ENCODE data around the gene RBPMS2.

RBPMS2 gene

DNA sequence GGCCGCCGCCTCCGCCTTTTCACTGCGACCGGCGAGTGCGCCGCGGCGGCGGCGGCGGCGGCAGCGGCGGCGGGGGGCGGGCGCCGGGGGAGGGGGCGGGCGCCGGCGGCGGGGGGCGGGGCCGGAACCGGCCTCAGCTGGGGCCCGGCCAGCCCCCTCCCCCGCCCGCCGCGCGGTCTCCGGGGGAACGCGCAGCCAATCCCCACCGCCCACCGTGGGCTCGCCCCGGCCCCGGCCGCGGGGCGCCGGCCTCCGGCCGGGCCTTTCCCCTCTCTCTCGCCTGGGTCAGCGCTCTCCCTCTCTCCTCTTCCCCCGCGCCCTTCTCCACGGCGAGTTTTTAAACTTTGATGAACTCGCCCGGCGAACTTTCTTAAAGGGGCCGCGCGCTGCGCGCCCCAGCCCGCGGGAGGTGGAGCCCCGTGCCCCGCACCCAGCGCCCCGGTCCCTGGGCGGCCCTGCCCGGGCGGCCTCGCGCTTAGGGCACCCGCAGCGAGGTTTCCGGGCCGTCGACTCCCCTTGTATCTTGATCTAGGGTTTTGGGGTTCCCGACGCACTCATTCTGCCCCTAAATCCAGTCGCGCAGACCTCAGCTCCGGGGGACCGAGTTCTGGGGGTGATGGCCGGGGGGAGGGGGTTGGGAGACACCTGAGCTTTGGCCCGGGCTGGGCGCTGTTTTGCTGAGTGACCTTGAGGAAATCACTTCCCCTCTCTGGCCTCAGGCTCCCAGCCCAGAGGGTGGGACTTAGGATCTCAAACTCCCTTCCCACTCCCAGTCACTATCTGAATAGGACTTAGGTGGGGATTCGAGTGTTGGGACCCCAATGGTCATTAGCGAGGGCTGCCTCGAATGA is at the start of gene RBPMS2:
Gene RBPMS2, minus strand, starts transcription at position 39 of the 851 bp plus-strand sequence. CDS start 270 bp downstream, outside the sequence.
- TF ChIP-seq GATA2 (IDR thresholded peaks at IDR 0.05; ENCODE audit: low read depth, low read length) (no peak), GATA3 (IDR thresholded peaks at IDR 0.05; ENCODE audit: low read depth, low read length) (no peak)

DNA sequence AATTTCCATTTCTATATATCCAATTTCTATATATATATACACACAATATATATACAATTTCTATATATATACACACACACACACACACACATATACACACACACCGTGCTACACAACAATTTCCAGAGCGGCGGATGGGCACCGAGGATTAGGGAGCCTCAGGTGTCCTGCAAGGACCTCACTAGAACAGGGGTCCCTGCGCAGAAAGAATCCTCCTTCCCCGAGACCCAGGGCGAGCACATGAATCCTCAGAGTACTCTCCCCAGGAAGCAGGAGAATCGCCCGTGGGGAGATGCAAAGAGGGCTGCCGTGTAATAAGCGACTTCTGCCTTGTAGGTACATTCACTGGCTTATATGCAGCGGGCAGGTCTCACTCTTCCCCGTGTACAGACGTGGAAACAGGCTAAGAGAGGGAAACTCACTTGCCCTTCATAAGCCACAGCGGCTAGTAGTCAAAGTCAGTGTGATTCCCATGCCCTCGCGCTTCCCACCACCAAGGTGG is 49.6 kb upstream of the RBPMS2 start:
- TF ChIP-seq GATA3 (IDR thresholded peaks at IDR 0.05; ENCODE audit: low read depth, low read length) (no peak), GATA2 (IDR thresholded peaks at IDR 0.05; ENCODE audit: low read depth, low read length) (no peak)

DNA sequence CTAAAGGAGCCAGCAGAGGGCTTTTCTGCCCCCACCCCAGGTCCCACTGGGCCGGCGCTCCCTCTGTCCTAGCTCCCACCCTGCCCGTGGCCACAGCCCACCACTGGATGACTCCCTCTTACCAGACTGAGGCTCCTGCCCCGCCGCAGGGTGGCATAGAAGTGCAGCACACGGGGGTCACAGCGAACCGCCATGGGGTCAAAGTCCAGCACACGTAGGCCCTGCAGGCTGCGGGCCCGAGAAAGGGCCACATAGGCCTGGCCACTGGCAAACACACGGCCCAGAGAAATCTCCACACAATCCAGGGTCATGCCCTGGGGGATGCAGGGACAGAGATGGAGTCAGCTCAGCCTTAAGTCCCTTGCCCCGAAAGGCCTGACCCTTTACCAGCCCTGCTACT is 41.1 kb upstream of the RBPMS2 start:
- TF ChIP-seq GATA3 (IDR thresholded peaks at IDR 0.05; ENCODE audit: low read depth, low read length), result no peak
- TF ChIP-seq GATA2 (IDR thresholded peaks at IDR 0.05; ENCODE audit: low read depth, low read length), result no peak

- TF ChIP-seq GATA3 (IDR thresholded peaks at IDR 0.05; ENCODE audit: low read depth, low read length) (no peak), GATA2 (IDR thresholded peaks at IDR 0.05; ENCODE audit: low read depth, low read length) (0 out of 2 replicates have a peak, but pooled peaks have one; percentile 17)
These were observed 37.7 kb upstream of the RBPMS2 start for GRCh38 chr15:64813075-64813474.

DNA sequence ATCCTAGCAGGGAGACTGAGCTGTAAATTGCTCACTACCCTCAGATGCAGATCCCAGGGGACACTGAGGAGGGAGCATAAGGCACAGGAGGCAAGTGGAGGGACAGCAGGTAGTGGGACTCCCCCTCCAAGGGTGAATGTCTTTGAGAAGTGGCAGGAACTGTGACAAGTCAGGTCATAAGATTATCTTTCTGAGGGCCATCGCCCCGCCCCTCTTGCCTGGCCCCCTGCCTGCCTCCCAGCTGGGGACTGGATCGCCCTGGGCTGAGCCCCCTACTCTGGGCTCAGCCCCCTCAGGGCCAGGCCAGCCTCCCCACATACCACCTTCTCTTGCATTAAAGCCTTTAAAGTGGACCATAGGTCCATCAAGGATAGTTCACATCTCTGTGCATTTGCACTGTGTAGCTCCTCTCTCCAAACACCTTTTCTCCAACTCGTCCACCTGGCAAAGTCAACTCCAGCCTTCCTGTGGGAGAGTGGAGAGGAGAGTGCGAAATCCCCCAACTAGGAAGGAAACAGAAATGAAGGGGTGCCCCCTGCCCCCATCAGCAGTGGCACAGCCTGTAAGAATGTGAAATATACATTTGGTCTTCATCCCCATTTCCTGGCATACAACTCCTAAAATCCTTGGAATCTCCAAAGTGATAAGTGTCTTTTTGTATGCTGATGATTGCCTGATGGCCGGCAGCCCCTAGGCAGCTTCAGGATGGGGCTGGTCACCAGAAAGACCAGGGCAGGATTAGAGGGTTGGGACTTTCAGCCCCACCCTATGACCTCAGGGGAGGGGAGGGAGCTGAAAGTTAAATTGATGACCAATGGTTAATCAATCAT is 35.3 kb upstream of the RBPMS2 start:
- TF ChIP-seq GATA3 (IDR thresholded peaks at IDR 0.05; ENCODE audit: low read depth, low read length), result no peak
- TF ChIP-seq GATA2 (IDR thresholded peaks at IDR 0.05; ENCODE audit: low read depth, low read length), result no peak

- TF ChIP-seq GATA2 (IDR thresholded peaks at IDR 0.05; ENCODE audit: low read depth, low read length) (no peak), GATA3 (IDR thresholded peaks at IDR 0.05; ENCODE audit: low read depth, low read length) (no peak)
These were observed 34.5 kb upstream of the RBPMS2 start for GRCh38 chr15:64809649-64810496.

DNA sequence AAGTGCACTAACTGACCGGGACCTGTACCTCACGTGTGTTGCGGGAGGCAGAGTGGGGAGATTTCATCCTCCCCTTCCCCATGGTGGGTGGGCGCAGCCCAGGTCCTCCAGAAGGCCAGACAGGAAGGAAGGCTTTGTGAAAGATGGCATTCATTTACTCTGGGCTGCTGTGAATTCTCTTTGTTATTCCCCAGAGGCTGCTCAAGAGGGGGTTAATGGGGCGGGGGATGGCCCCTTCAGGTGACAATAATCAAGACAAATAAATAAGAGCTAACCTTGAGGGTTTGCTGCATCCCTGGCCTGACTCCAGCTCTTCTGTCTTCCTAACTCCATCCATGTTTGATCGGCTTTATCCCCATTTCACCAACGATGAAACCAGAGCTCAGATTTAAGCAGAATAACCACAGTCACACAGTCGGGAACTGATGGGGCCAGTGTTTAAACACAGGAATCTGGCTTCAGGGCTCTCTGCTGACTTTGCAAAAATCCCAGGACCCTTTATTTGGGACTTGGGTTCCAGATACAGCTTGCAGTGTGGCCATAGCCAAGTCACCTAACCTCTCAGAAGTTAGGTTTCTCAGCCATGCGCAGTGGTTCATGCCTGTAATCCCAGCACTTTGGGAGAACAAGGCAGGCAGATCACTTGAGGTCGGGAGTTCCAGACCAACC is 33.5 kb upstream of the RBPMS2 start:
- TF ChIP-seq GATA2 (IDR thresholded peaks at IDR 0.05; ENCODE audit: low read depth, low read length) (no peak), GATA3 (IDR thresholded peaks at IDR 0.05; ENCODE audit: low read depth, low read length) (no peak)

GRCh38 chr15:64807751-64808222 is 32.4 kb upstream of the RBPMS2 start:
- TF ChIP-seq GATA3 (IDR thresholded peaks at IDR 0.05; ENCODE audit: low read depth, low read length), result no peak
- no peak for TF ChIP-seq GATA2 (IDR thresholded peaks at IDR 0.05; ENCODE audit: low read depth, low read length)

DNA sequence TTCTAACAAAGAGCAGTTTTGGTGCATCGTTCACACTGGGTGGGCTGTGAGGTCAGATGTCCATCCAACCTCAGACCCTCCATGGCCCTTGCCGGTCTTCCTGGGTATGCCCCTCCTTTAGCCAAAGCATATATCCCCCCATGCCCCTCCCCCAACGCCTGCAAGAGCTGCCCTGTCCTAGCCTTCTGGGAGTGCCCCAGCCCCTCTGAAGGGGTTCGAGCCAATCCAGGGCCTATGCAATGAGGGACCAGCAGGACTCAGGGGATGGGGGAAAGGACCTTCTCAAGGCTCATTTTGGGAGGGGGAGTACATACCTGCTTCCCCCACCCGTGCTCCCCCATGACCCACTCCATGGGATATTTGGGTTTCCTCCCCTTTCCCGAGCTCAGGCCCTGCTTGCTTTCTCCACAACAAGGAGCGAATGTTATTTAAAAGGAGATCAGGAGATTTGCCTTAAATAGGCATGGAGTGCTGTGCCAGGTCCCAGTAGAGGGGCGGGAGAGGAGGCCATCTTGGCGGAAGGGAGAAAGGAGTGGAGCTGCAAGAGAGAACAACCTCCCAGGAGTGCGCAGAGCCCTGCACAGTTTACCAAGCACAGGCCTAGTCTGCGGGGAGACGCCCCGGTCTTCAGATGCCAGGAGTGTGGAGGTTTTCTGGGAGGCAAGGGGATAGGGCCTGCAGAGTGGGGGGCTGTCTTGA is 31.8 kb upstream of the RBPMS2 start:
- TF ChIP-seq GATA2 (IDR thresholded peaks at IDR 0.05; ENCODE audit: low read depth, low read length) (no peak), GATA3 (IDR thresholded peaks at IDR 0.05; ENCODE audit: low read depth, low read length) (no peak)

DNA sequence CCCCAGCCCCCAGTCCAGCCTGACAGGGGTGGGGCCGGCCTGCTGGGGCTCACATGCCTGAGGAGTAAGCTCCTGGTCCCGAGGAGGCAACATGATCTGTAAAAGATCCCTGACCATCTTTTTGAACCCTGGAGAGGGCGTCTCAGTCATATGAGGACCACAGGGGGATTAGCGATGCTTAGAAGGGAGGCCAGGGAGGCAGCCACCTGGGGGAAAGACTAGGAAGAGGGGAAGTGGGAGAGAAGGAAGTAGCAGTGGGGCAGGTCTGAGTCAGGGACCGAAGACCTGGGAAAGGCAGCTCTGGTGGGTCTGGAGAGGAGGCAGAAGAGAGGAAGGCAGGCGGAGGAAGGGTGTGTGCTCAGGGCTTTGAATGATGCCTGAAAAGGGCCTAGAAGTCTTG is 31.1 kb upstream of the RBPMS2 start:
- TF ChIP-seq GATA3 (IDR thresholded peaks at IDR 0.05; ENCODE audit: low read depth, low read length) (no peak), GATA2 (IDR thresholded peaks at IDR 0.05; ENCODE audit: low read depth, low read length) (no peak)

DNA sequence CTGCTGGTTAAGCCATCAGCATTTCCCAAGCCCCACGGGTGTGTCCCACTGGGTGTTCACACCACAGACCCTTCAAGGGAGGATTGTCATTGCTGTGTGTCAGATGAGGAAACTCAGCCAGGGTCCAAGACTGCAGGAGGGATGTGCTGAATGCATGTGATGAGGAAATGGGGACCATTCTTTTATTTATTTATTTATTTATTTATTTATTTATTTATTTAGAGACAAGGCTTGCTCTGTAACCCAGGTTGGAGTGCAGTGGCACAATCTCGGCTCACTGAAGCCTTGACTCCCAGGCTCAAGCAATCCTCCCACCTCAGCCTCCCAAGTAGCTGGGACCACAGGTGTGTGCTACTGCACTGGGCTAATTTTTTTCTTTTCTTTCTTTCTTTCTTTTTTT is 29.2 kb upstream of the RBPMS2 start:
- no peak for TF ChIP-seq GATA3 (IDR thresholded peaks at IDR 0.05; ENCODE audit: low read depth, low read length)
- no peak for TF ChIP-seq GATA2 (IDR thresholded peaks at IDR 0.05; ENCODE audit: low read depth, low read length)

DNA sequence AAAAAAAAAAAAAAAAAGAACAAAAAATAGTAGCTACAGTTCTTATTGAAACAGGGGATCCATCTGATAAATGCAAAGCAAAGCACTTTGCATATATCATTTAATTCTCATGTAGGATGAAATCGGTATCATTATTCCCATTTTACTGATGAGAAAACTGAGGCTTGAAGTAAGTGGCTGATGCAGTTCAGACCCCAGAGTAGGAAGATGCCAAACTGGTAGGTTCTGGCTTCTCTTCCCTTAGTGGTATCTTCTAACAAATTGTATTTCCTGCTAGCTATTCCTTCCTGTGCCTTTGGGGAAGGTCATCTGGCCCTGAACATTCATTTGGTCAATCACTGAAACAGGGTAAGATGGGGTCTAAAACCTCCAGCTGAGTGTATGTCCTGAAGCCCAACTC is 28.1 kb upstream of the RBPMS2 start:
- TF ChIP-seq GATA2 (IDR thresholded peaks at IDR 0.05; ENCODE audit: low read depth, low read length) (no peak), GATA3 (IDR thresholded peaks at IDR 0.05; ENCODE audit: low read depth, low read length) (no peak)

All from SH-SY5Y (cell line).